CMK (cell line): ENCODE results near the gene SMIM20.

Source experiments
- DNase-seq: peaks from one replicate; pipeline ENCODE4 v3.0.0-alpha.2; 2010; ENCODE audit warnings: low read depth

The SMIM20 gene

GRCh38 chr4:25926462-25926861 is 12.4 kb downstream of the SMIM20 start:
- no peak for DNase-seq

GRCh38 chr4:25927361-25928195 is 13.6 kb downstream of the SMIM20 start:
- DNase-seq, result no peak

GRCh38 chr4:25928379-25929297 is 14.6 kb downstream of the SMIM20 start:
- no peak for DNase-seq

GRCh38 chr4:25929298-25929686 is 15.3 kb downstream of the SMIM20 start:
- no peak for DNase-seq

- DNase-seq, result no peak
These were observed 16.8 kb downstream of the SMIM20 start for GRCh38 chr4:25930731-25931354.

GRCh38 chr4:25936696-25937095 is 22.7 kb downstream of the SMIM20 start:
- DNase-seq, result no peak

- DNase-seq, result no peak
These were observed 23.8 kb downstream of the SMIM20 start for GRCh38 chr4:25937801-25938200.

GRCh38 chr4:25938366-25938765 is 24.3 kb downstream of the SMIM20 start:
- no peak for DNase-seq

- DNase-seq, result no peak
These were observed 24.8 kb downstream of the SMIM20 start for GRCh38 chr4:25938787-25939186.

GRCh38 chr4:25939330-25939729 is 25.3 kb downstream of the SMIM20 start:
- no peak for DNase-seq

- no peak for DNase-seq
These were observed 27.6 kb downstream of the SMIM20 start for GRCh38 chr4:25941457-25942221.

- DNase-seq, result no peak
These were observed 29.3 kb downstream of the SMIM20 start for GRCh38 chr4:25943312-25943711.

- DNase-seq, result no peak
These were observed 29.8 kb downstream of the SMIM20 start for GRCh38 chr4:25943805-25944204.

GRCh38 chr4:25948051-25948450 is 34.0 kb downstream of the SMIM20 start:
- no peak for DNase-seq

GRCh38 chr4:25949173-25949748 is 35.2 kb downstream of the SMIM20 start:
- DNase-seq, result no peak

GRCh38 chr4:25949994-25950393 is 36.0 kb downstream of the SMIM20 start:
- DNase-seq, result no peak

- no peak for DNase-seq
These were observed 36.7 kb downstream of the SMIM20 start for GRCh38 chr4:25950461-25951389.

- no peak for DNase-seq
These were observed 37.5 kb downstream of the SMIM20 start for GRCh38 chr4:25951390-25951952.

- no peak for DNase-seq
These were observed 39.7 kb downstream of the SMIM20 start for GRCh38 chr4:25953740-25954139.
